Right lobe of liver (tissue), 6 donors: ENCODE data around the gene VARS2. TPM values are rescaled to one million over a fixed set of nuclear protein-coding genes. Genes with fewer than 3 reads are reported as not detected.
A peak's percentile ranks its signal among the peaks of the same experiment; 100 is the strongest.

ENCODE experiments used
- ATAC-seq, 4 donors: fragments of 200-7000 bp; cut with Tn5 transposase; one replicate each; pipeline ENCODE4 v1.9.1; 2020; ENCODE audit warnings: mild to moderate bottlenecking in 4 of 4, moderate library complexity in 4 of 4
- DNase-seq, 3 donors: peaks; one replicate each; pipeline ENCODE4 v3.0.0-alpha.2; 2020
- H3K27ac ChIP-seq, 3 donors: fragments of 200-600 bp; one replicate each; pipeline ENCODE4 v1.8.0; 2022
- H3K27me3 ChIP-seq, 2 donors: fragments of 200-600 bp; one replicate each; pipeline ENCODE4 v1.8.0; 2022
- H3K36me3 ChIP-seq, 4 donors: fragments of 200-600 bp; sonication (generic) in 1 of 4; one replicate each; pipeline versions ENCODE4 v1.5.1 to v1.8.0; 2017 to 2022; ENCODE audit warnings: control low read depth in 1 of 4
- H3K4me1 ChIP-seq, 4 donors: fragments of 200-600 bp; sonication (generic) in 1 of 4; one replicate each; pipeline versions ENCODE4 v1.5.1 to v1.8.0; 2017 to 2022; ENCODE audit warnings: control low read depth in 1 of 4
- H3K4me3 ChIP-seq, 3 donors: fragments of 200-600 bp; one replicate each; pipeline ENCODE4 v1.8.0; 2022
- H3K9me3 ChIP-seq, 4 donors: fragments of 200-600 bp; sonication (generic) in 1 of 4; one replicate each; pipeline versions ENCODE4 v1.5.1 to v1.8.0; 2017 to 2022; ENCODE audit warnings: control low read depth in 1 of 4
- POLR2A ChIP-seq: fragments of 450-650 bp; IDR thresholded peaks from one replicate; pipeline ENCODE4 v1.6.1; 2017; ENCODE audit warnings: antibody characterized with exemption, mild to moderate bottlenecking
- WGBS: methylation state at CpG from one replicate; pipeline ENCODE4 v1.1.6; 2018; ENCODE audit warnings: low coverage, low lambda C conversion rate; ENCODE audit not compliant: insufficient coverage; ENCODE audit errors: missing lambda C conversion rate; 5-methylcytosine and 5-hydroxymethylcytosine counted together
- intact Hi-C, 2 donors: fragments of 100-400 bp; cut with DNase I; formaldehyde crosslinking; loops; one replicate each; pipeline versions ENCODE4 v1.11.2 to v1.14.1; 2022
- total RNA-seq, 6 experiments: library from RNA; depleted of rRNA in 2 of 6; stranded (reverse); fragments of >200 nt in 2 of 6; fragmentation: NEBNext Ultra II Directional in 3 of 6; extraction: Animal tissue kit (Norgen Biotek cat#: 25700) in 3 of 6; gene quantifications; one replicate each; pipeline versions ENCODE4 v1.1.0 to v1.2.4, GENCODE V29; 2016 to 2023
- TF ChIP-seq, protein P1 (sequence below), 4 donors: fragments of 200-600 bp in 3 of 4; fragments of 450-650 bp in 1 of 4; IDR thresholded peaks; one replicate each; pipeline versions ENCODE4 v1.5.1 to v1.8.0; 2016 to 2022; ENCODE audit warnings: antibody characterized with exemption in 4 of 4, mild to moderate bottlenecking in 2 of 4
- donor health status: DM: no; HTN: yes; CAD: no.
- donor health status: DM: no; HTN: no; CAD: no.
- donor health status: DM: no; HTN: no; CAD: no.
- donor health status: DM: no; HTN: yes; CAD: no.
- donor health status: DM: no; HTN: yes; CAD: no.

VARS2 gene
- total RNA-seq, 6 experiments from 2014 or later, result 21.5 to 36.1 (median 25.9) TPM

GRCh38 chr6:30944051-30944450 is 30.0 kb downstream of the VARS2 start:
- Histone ChIP-seq H3K4me3 (no peak overlapping the region), H3K27ac (no peak overlapping the region), H3K36me3 (no peaks in the 10 kb centered on the region), H3K27me3 (no peaks in the 10 kb centered on the region), H3K9me3 (no peaks in the 10 kb centered on the region), H3K4me1 (no peaks in the 10 kb centered on the region)
- no peak for ATAC-seq
- 55% methylated on average over 4 of the region's 4 CpGs for WGBS
- TF ChIP-seq, protein P1, sequence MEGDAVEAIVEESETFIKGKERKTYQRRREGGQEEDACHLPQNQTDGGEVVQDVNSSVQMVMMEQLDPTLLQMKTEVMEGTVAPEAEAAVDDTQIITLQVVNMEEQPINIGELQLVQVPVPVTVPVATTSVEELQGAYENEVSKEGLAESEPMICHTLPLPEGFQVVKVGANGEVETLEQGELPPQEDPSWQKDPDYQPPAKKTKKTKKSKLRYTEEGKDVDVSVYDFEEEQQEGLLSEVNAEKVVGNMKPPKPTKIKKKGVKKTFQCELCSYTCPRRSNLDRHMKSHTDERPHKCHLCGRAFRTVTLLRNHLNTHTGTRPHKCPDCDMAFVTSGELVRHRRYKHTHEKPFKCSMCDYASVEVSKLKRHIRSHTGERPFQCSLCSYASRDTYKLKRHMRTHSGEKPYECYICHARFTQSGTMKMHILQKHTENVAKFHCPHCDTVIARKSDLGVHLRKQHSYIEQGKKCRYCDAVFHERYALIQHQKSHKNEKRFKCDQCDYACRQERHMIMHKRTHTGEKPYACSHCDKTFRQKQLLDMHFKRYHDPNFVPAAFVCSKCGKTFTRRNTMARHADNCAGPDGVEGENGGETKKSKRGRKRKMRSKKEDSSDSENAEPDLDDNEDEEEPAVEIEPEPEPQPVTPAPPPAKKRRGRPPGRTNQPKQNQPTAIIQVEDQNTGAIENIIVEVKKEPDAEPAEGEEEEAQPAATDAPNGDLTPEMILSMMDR (IDR thresholded peaks at IDR 0.05), result no peak
- TF ChIP-seq POLR2A, result no peak
- no peak for DNase-seq
- intact Hi-C loops, result no loop called here

- no peak for ATAC-seq
- H3K4me1 ChIP-seq, result no peaks in the 10 kb centered on the region
- H3K9me3 ChIP-seq, result no peaks in the 10 kb centered on the region
- H3K36me3 ChIP-seq, result no peaks in the 10 kb centered on the region
- TF ChIP-seq, protein P1 (IDR thresholded peaks at IDR 0.05), result no peak
- WGBS, result 74% methylated on average over 3 of the region's 5 CpGs
- intact Hi-C loops, result no loop called here
- no peaks in the 10 kb centered on the region for H3K27me3 ChIP-seq
- H3K4me3 ChIP-seq, result no peak overlapping the region
- no peak overlapping the region for H3K27ac ChIP-seq
- no peak for DNase-seq
Measured at GRCh38 chr6:30945281-30945680, 31.2 kb downstream of the VARS2 start.

- TF ChIP-seq, protein P1 (IDR thresholded peaks at IDR 0.05), result no peak
- no peak for TF ChIP-seq POLR2A
- Histone ChIP-seq H3K4me3 (no peak overlapping the region), H3K27me3 (no peaks in the 10 kb centered on the region), H3K36me3 (no peaks in the 10 kb centered on the region), H3K27ac (no peak overlapping the region), H3K4me1 (no peaks in the 10 kb centered on the region), H3K9me3 (no peaks in the 10 kb centered on the region)
- ATAC-seq, result peak in 1 of 4 donors; percentile 14
- intact Hi-C loops, result no loop called here
- DNase-seq, result no peak
- WGBS, result 28% methylated on average over 4 of the region's 4 CpGs
Measured at GRCh38 chr6:30947231-30947630, 33.2 kb downstream of the VARS2 start.

DNA sequence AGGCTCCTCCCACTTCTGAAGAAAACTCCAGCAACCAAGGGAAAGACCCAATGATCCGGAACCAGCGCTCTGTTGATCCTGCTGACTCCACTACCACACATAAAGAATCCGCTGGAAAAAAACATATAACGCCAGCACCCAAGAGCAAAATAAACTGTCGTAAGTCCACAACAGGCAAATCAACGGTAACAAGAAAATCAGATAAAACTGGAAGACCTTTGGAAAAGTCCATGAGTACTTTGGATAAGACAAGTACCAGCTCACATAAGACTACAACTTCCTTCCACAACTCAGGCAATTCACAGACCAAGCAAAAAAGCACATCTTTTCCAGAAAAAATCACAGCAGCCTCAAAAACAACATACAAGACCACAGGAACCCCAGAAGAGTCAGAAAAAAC is 34.8 kb downstream of the VARS2 start:
- Histone ChIP-seq H3K36me3 (no peaks in the 10 kb centered on the region), H3K4me1 (no peaks in the 10 kb centered on the region), H3K9me3 (no peaks in the 10 kb centered on the region), H3K27me3 (no peaks in the 10 kb centered on the region), H3K4me3 (no peak overlapping the region), H3K27ac (no peak overlapping the region)
- WGBS, result 81% methylated on average over 6 of the region's 6 CpGs
- no peak for TF ChIP-seq POLR2A
- TF ChIP-seq, protein P1 (IDR thresholded peaks at IDR 0.05), result no peak
- DNase-seq (no peak), ATAC-seq (no peak)
- intact Hi-C loops, result no loop called here

GRCh38 chr6:30951907-30952469 is 38.0 kb downstream of the VARS2 start:
- WGBS, result 51% methylated on average over 5 of the region's 5 CpGs

More at GRCh38 chr6:30951907-30952469, 38.0 kb downstream of the VARS2 start:
- Histone ChIP-seq H3K27ac (no peak overlapping the region), H3K36me3 (no peaks in the 10 kb centered on the region), H3K4me3 (no peak overlapping the region), H3K27me3 (peaks cover 0 to 8% of the 10 kb centered on the region in 2 donors), H3K9me3 (no peaks in the 10 kb centered on the region), H3K4me1 (peaks cover 0 to 7% (median 0%) of the 10 kb centered on the region in 4 donors)
- DNase-seq (no peak), ATAC-seq (no peak)
- TF ChIP-seq POLR2A, result no peak
- TF ChIP-seq, protein P1 (IDR thresholded peaks at IDR 0.05), result no peak
- intact Hi-C loops, result no loop called here
